NT2/D1 (cell line): ENCODE data around the gene HSDL2.
"Not testable (repeated sequence)": the region's sequence is repeated elsewhere in the genome, so short reads cannot be mapped to it uniquely, and the experiment has no call there.

Experiments
- DNase-seq: peaks from one replicate; pipeline ENCODE4 v3.0.0-alpha.2; 2011; ENCODE audit warnings: low read depth, low spot score
- H3K27me3 ChIP-seq: 2 replicates; pipeline ENCODE4 v1.6.0; 2011; ENCODE audit warnings: mild to moderate bottlenecking; ENCODE audit not compliant: insufficient read length, insufficient read depth
- H3K36me3 ChIP-seq: 2 replicates; pipeline ENCODE4 v1.6.1; 2011; ENCODE audit warnings: mild to moderate bottlenecking, low read length, mixed read lengths; ENCODE audit not compliant: insufficient read depth, insufficient read length
- H3K4me1 ChIP-seq: 2 replicates; pipeline ENCODE4 v1.5.1; 2011; ENCODE audit not compliant: insufficient read depth, insufficient read length
- H3K4me3 ChIP-seq: 2 replicates; pipeline ENCODE4 v1.5.1; 2011; ENCODE audit warnings: low read depth; ENCODE audit not compliant: insufficient read length
- H3K9ac ChIP-seq: 2 replicates; pipeline ENCODE4 v1.6.0; 2011; ENCODE audit warnings: low read depth; ENCODE audit not compliant: insufficient read length
- H3K9me3 ChIP-seq: 2 replicates; pipeline ENCODE4 v1.5.1; 2011; ENCODE audit warnings: mild to moderate bottlenecking, low read length; ENCODE audit not compliant: insufficient read depth
- SUZ12 ChIP-seq: IDR thresholded peaks from 2 replicates; pipeline ENCODE4 v1.6.1; 2011; ENCODE audit not compliant: insufficient read length, insufficient read depth; ENCODE audit errors: extremely low read depth
- YY1 ChIP-seq: IDR thresholded peaks from 2 replicates; pipeline ENCODE4 v1.6.1; 2011; ENCODE audit not compliant: insufficient read length, insufficient read depth
- ZNF274 ChIP-seq: IDR thresholded peaks from 2 replicates; pipeline ENCODE4 v1.6.1; 2011; ENCODE audit warnings: mild to moderate bottlenecking, low read depth, low read length

Gene HSDL2

GRCh38 chr9:112352209-112352608 lies 27.7 kb upstream of the HSDL2 start:
- H3K4me1 ChIP-seq = peaks cover 7% of the 10 kb centered on the region
- H3K9me3 ChIP-seq = no peaks in the 10 kb centered on the region
- H3K4me3 ChIP-seq = no peak overlapping the region
- TF ChIP-seq SUZ12 (no peak), YY1 (no peak)
- DNase-seq = no peak
- H3K27me3 ChIP-seq = no peaks in the 10 kb centered on the region
- H3K36me3 ChIP-seq = no peaks in the 10 kb centered on the region
- H3K9ac ChIP-seq = no peak overlapping the region

GRCh38 chr9:112354081-112354743 lies 25.7 kb upstream of the HSDL2 start:
- DNase-seq = no peak
- Histone ChIP-seq H3K27me3 (no peaks in the 10 kb centered on the region), H3K9me3 (no peaks in the 10 kb centered on the region), H3K4me3 (no peak overlapping the region), H3K36me3 (no peaks in the 10 kb centered on the region), H3K9ac (no peak overlapping the region), H3K4me1 (peaks cover under 1% of the 10 kb centered on the region)
- TF ChIP-seq SUZ12 = no peak
- TF ChIP-seq ZNF274 = no peak
- TF ChIP-seq YY1 = no peak

GRCh38 chr9:112355427-112355897 lies 24.4 kb upstream of the HSDL2 start:
- H3K9me3 ChIP-seq = no peaks in the 10 kb centered on the region
- H3K9ac ChIP-seq = no peak overlapping the region
- H3K27me3 ChIP-seq = no peaks in the 10 kb centered on the region
- DNase-seq = no peak
- no peak for TF ChIP-seq SUZ12
- TF ChIP-seq ZNF274 = no peak
- no peak for TF ChIP-seq YY1
- H3K4me1 ChIP-seq = no peaks in the 10 kb centered on the region
- no peaks in the 10 kb centered on the region for H3K36me3 ChIP-seq
- H3K4me3 ChIP-seq = no peak overlapping the region

DNA sequence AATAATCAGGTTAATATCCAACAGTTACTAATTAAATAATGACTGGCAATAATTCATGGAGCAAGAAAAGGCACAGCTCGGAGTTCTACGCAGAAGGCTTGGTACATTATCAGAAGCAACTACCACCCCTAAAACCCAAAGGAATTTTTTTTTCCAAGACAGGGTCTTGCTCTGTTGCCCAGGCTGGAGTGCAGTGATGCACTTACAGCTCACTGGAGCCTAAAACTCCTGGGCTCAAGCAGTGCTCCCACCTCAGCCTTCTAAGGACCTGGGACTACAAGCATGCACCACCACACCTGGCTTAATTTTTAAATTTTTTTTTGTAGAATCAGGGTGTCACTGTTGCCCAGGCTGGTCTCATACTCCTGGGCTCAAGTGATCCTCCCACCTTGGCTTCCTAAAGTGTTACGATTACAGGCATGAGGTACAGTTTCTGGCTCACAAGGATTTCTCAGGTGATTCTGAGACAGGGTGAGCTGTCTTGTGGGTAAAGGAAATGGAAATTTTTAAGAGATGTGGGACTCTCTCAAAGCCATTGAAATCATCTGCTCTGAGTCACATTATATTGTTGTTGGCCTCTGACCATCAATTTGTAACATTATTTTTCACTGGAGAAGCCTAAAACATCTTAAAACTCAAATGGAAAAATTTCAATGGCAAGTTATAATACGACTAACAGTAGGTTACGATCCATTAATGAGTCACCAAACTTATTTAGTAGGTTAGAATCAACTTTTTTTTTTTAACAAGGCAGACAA lies 19.7 kb upstream of the HSDL2 start:
- Histone ChIP-seq H3K9me3 (peaks cover 2% of the 10 kb centered on the region; the same call in 1 of the 2 replicates), H3K4me3 (no peak overlapping the region), H3K27me3 (no peaks in the 10 kb centered on the region), H3K9ac (no peak overlapping the region), H3K4me1 (no peaks in the 10 kb centered on the region), H3K36me3 (no peaks in the 10 kb centered on the region)
- TF ChIP-seq ZNF274 (no peak), SUZ12 (no peak), YY1 (no peak)
- DNase-seq = no peak

GRCh38 chr9:112361601-112362000 lies 18.3 kb upstream of the HSDL2 start:
- H3K4me3 ChIP-seq = no peak overlapping the region
- no peaks in the 10 kb centered on the region for H3K27me3 ChIP-seq
- H3K9me3 ChIP-seq = peaks cover 11% of the 10 kb centered on the region; the same call in 1 of the 2 replicates
- no peaks in the 10 kb centered on the region for H3K4me1 ChIP-seq
- TF ChIP-seq ZNF274 = no peak
- TF ChIP-seq SUZ12 = no peak
- no peak for TF ChIP-seq YY1
- no peak for DNase-seq
- no peak overlapping the region for H3K9ac ChIP-seq
- H3K36me3 ChIP-seq = no peaks in the 10 kb centered on the region

DNA sequence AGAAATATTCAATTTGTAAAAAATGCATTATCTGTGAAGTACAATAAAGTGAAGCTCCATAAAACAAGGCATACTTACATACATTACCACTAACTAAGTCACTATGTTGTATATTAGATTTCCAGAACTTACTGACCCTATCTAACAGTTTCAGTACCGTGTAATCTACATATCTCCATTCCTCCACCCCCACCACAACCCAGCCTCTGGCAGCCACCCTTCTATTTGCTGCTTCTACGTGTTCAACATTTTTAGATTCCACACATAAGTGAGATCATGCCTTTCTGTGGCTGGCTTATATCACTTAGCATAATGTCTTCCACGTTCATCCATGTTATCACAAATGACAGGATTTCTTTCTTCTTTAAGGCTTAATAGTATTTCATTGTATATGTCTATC lies 15.1 kb upstream of the HSDL2 start:
- H3K9me3 ChIP-seq = peaks cover 38% of the 10 kb centered on the region
- no peaks in the 10 kb centered on the region for H3K36me3 ChIP-seq
- TF ChIP-seq ZNF274 = no peak
- no peak for TF ChIP-seq YY1
- TF ChIP-seq SUZ12 = no peak
- H3K27me3 ChIP-seq = no peaks in the 10 kb centered on the region
- H3K4me1 ChIP-seq = no peaks in the 10 kb centered on the region
- no peak overlapping the region for H3K4me3 ChIP-seq
- no peak for DNase-seq
- no peak overlapping the region for H3K9ac ChIP-seq

DNA sequence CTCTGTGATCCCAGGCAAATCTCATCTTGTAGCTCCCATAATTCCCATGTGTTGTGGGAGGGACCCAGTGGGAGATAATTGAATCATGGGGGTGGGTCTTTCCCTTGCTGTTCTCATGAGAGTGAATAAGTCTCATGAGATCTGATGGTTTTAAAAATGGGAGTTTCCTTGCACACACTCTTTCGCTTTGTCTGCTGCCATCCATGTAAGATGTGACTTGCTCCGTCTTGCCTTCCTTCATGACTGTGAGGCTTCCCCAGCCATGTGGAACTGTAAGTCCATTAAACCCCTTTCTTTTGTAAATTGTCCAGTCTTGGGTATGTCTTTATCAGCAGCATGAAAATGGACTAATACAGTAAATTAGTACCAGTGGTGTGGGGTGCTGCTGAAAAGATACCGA lies 14.7 kb upstream of the HSDL2 start:
- H3K9ac ChIP-seq, H3K36me3 ChIP-seq, H3K4me3 ChIP-seq, H3K27me3 ChIP-seq, DNase-seq, H3K4me1 ChIP-seq: not testable (repeated sequence)
- peaks cover 43% of the 10 kb centered on the region for H3K9me3 ChIP-seq
